Neural cell (in vitro differentiated cells): ENCODE results near the gene MEIS3. TPM values are rescaled to one million over a fixed set of nuclear protein-coding genes. Genes with fewer than 3 reads are reported as not detected.

ENCODE experiments used
- H2AFZ ChIP-seq: fragments of 200-600, 300-800 bp; sonication (generic), shearing (Covaris generic); 2 replicates; pipeline ENCODE4 v1.6.0; 2014; ENCODE audit warnings: low read depth, mild to moderate bottlenecking, antibody characterized with exemption, low read length, moderate library complexity
- H3F3A ChIP-seq: fragments of 200-600 bp; shearing (Covaris generic); 2 replicates; pipeline ENCODE4 v1.6.1; 2016; ENCODE audit warnings: mild to moderate bottlenecking, moderate library complexity, mixed read lengths, antibody characterized with exemption, low read length; ENCODE audit not compliant: insufficient read depth, poor library complexity, severe bottlenecking
- H3K27ac ChIP-seq: fragments of 200-600, 300-800 bp; sonication (generic), shearing (Covaris generic); 2 replicates; pipeline ENCODE4 v1.5.1; 2014; ENCODE audit warnings: mild to moderate bottlenecking, low read length, moderate library complexity
- H3K27me3 ChIP-seq: fragments of 300-800, 200-600 bp; sonication (generic), shearing (Covaris generic); 2 replicates; pipeline ENCODE4 v1.6.0; 2014; ENCODE audit warnings: mild to moderate bottlenecking, low read depth, low read length, moderate library complexity; ENCODE audit not compliant: insufficient read depth
- H3K36me3 ChIP-seq: fragments of 300-800, 200-600 bp; sonication (generic), shearing (Covaris generic); 2 replicates; pipeline ENCODE4 v1.5.1; 2014; ENCODE audit warnings: mild to moderate bottlenecking, antibody characterized with exemption, low read length, moderate library complexity; ENCODE audit not compliant: insufficient read depth
- H3K4me2 ChIP-seq: fragments of 300-800, 200-600 bp; sonication (generic), shearing (Covaris generic); 2 replicates; pipeline ENCODE4 v1.6.0; 2014; ENCODE audit warnings: mild to moderate bottlenecking, low read length
- H3K4me3 ChIP-seq: fragments of 300-800, 200-600 bp; sonication (generic), shearing (Covaris generic); 2 replicates; pipeline ENCODE4 v1.5.1; 2014; ENCODE audit warnings: mild to moderate bottlenecking, low read length, moderate library complexity
- H3K79me2 ChIP-seq: fragments of 200-600 bp; shearing (Covaris generic); replicated peaks from 2 replicates; pipeline ENCODE4 v1.6.0; 2014; ENCODE audit warnings: mild to moderate bottlenecking, low read length, moderate library complexity; ENCODE audit not compliant: insufficient read depth
- H3K9ac ChIP-seq: fragments of 300-800, 200-600 bp; sonication (generic), shearing (Covaris generic); 2 replicates; pipeline ENCODE4 v1.6.1; 2016; ENCODE audit warnings: mild to moderate bottlenecking, low read length, mixed read lengths
- H3K9me2 ChIP-seq: fragments of 200-600 bp; shearing (Covaris generic); 2 replicates; pipeline ENCODE4 v1.6.1; 2016; ENCODE audit warnings: mild to moderate bottlenecking, low read length, mixed read lengths; ENCODE audit not compliant: insufficient read depth
- H3K9me3 ChIP-seq: fragments of 200-600, 300-800 bp; sonication (generic), shearing (Covaris generic); 2 replicates; pipeline ENCODE4 v1.6.1; 2016; ENCODE audit warnings: mild to moderate bottlenecking, mixed run types, low read length, moderate library complexity, mixed read lengths
- H4K20me1 ChIP-seq: fragments of 200-600 bp; shearing (Covaris generic); 2 replicates; pipeline ENCODE4 v1.6.1; 2016; ENCODE audit warnings: mild to moderate bottlenecking, mixed run types; ENCODE audit not compliant: insufficient read depth
- CTCF ChIP-seq: fragments of 450-650 bp; IDR thresholded peaks from 2 replicates; pipeline ENCODE4 v1.5.1; 2014; ENCODE audit warnings: antibody characterized with exemption, mild to moderate bottlenecking, moderate library complexity; ENCODE audit not compliant: poor library complexity, severe bottlenecking
- EP300 ChIP-seq: fragments of 450-650 bp; conservative IDR thresholded peaks from 2 replicates; pipeline ENCODE4 v1.6.1; 2014; ENCODE audit warnings: antibody characterized with exemption, mild to moderate bottlenecking, moderate library complexity; ENCODE audit not compliant: poor library complexity, severe bottlenecking
- EZH2 ChIP-seq: fragments of 200-600, 300-800 bp; shearing (Covaris generic), sonication (generic); IDR thresholded peaks from 2 replicates; pipeline ENCODE4 v1.6.1; 2014; ENCODE audit warnings: antibody characterized with exemption, low read length, borderline replicate concordance, mild to moderate bottlenecking; ENCODE audit not compliant: insufficient read depth, poor library complexity, severe bottlenecking
- MXI1 ChIP-seq: fragments of 450-650 bp; conservative IDR thresholded peaks from 2 replicates; pipeline ENCODE4 v1.6.1; 2014; ENCODE audit warnings: antibody characterized with exemption, mild to moderate bottlenecking; ENCODE audit not compliant: poor library complexity, severe bottlenecking
- POLR2AphosphoS5 ChIP-seq: IDR thresholded peaks from 2 replicates; pipeline ENCODE4 v1.6.1; 2012
- RAD21 ChIP-seq: fragments of 450-650 bp; conservative IDR thresholded peaks from 2 replicates; pipeline ENCODE4 v1.6.1; 2014; ENCODE audit warnings: antibody characterized with exemption, mild to moderate bottlenecking, moderate library complexity
- REST ChIP-seq: IDR thresholded peaks from 2 replicates; pipeline ENCODE4 v1.6.1; 2012; ENCODE audit warnings: borderline replicate concordance
- SMC3 ChIP-seq: fragments of 450-650 bp; conservative IDR thresholded peaks from 2 replicates; pipeline ENCODE4 v1.6.1; 2014; ENCODE audit warnings: antibody characterized with exemption, mild to moderate bottlenecking, moderate library complexity; ENCODE audit not compliant: poor library complexity
- TAF1 ChIP-seq: IDR thresholded peaks from 2 replicates; pipeline ENCODE4 v1.6.1; 2012; ENCODE audit warnings: low read depth
- polyA plus RNA-seq: library from polyadenylated mRNA; depleted of rRNA; stranded (reverse); fragments of >200 nt; gene quantifications from 2 replicates; pipeline ENCODE4 v1.2.3, GENCODE V29; 2014

Gene MEIS3
- polyA plus RNA-seq, 1 donor from 2014 or later = 379 TPM

GRCh38 chr19:47443331-47443730, 24.0 kb upstream of the MEIS3 start:
- TF ChIP-seq SMC3 = no peak
- no peak for TF ChIP-seq MXI1
- TF ChIP-seq REST = no peak
- no peak for TF ChIP-seq EP300
- TF ChIP-seq EZH2 = no peak
- no peak for TF ChIP-seq TAF1
- Histone ChIP-seq H4K20me1 (no peaks in the 10 kb centered on the region), H3K4me3 (no peak overlapping the region), H3K9me2 (no peaks in the 10 kb centered on the region), H3K79me2 (no peaks in the 10 kb centered on the region), H3F3A (no peaks in the 10 kb centered on the region), H3K36me3 (no peaks in the 10 kb centered on the region), H3K4me2 (no peak overlapping the region), H3K27me3 (peaks cover 5% of the 10 kb centered on the region), H3K27ac (peak overlapping the region; percentile 49), H2AFZ (no peak overlapping the region), H3K9me3 (no peaks in the 10 kb centered on the region), H3K9ac (no peak overlapping the region)

GRCh38 chr19:47438793-47439220, 19.5 kb upstream of the MEIS3 start:
- no peak overlapping the region for H3K27ac ChIP-seq
- H4K20me1 ChIP-seq = no peaks in the 10 kb centered on the region
- H3K9ac ChIP-seq = no peak overlapping the region
- H2AFZ ChIP-seq = no peak overlapping the region
- no peaks in the 10 kb centered on the region for H3F3A ChIP-seq
- TF ChIP-seq MXI1 (no peak), EZH2 (no peak), EP300 (no peak), RAD21 (no peak), CTCF (no peak), SMC3 (no peak), TAF1 (no peak), POLR2AphosphoS5 (no peak), REST (no peak)
- H3K4me2 ChIP-seq = no peak overlapping the region
- H3K36me3 ChIP-seq = no peaks in the 10 kb centered on the region
- H3K79me2 ChIP-seq = no peaks in the 10 kb centered on the region
- H3K9me2 ChIP-seq = no peaks in the 10 kb centered on the region
- no peaks in the 10 kb centered on the region for H3K27me3 ChIP-seq
- H3K9me3 ChIP-seq = no peaks in the 10 kb centered on the region
- H3K4me3 ChIP-seq = no peak overlapping the region
